ENCODE results near the gene TEAD1.

The TEAD1 gene

GRCh38 chr11:12687740-12688139 lies 13.5 kb downstream of the TEAD1 start:
- DNase-seq, result no peak

DNA sequence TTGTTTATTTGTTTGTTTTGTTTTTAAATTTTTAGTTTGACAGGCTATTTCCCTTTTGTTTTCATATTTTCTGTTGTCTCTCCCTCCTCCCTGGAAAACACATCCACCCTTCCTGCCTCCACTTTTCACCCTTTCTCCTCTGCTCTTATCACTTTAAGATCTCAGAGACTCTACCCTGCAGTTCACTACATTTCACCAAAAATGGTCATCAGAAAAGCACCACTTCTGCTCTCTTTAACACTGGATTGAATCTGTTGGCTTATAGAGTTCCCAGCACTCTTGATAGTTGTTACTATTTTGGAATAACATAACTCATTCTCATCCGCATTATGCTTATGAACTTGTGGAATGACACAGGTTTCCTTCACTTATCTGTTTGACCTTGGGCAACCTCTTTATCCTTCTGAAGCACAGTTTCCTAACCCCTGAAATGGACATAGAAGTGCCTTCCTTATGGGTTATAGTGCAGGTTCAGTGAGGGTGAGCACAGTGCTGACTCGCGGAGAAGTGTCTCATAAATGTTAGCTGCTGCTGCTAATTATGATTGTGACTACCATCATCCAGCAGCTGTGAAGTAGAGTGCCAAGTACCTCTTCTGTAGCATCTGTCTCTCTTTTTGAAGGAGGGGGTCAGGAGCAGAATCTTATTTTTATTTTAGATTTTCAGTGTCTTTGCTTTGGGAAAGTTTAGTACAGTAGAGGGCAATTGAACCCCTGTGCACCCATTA lies 15.0 kb downstream of the TEAD1 start:
- no peak for DNase-seq

- no peak for DNase-seq
Measured at GRCh38 chr11:12690663-12691062, 16.4 kb downstream of the TEAD1 start.

GRCh38 chr11:12691473-12691872 lies 17.3 kb downstream of the TEAD1 start:
- DNase-seq, result no peak

DNA sequence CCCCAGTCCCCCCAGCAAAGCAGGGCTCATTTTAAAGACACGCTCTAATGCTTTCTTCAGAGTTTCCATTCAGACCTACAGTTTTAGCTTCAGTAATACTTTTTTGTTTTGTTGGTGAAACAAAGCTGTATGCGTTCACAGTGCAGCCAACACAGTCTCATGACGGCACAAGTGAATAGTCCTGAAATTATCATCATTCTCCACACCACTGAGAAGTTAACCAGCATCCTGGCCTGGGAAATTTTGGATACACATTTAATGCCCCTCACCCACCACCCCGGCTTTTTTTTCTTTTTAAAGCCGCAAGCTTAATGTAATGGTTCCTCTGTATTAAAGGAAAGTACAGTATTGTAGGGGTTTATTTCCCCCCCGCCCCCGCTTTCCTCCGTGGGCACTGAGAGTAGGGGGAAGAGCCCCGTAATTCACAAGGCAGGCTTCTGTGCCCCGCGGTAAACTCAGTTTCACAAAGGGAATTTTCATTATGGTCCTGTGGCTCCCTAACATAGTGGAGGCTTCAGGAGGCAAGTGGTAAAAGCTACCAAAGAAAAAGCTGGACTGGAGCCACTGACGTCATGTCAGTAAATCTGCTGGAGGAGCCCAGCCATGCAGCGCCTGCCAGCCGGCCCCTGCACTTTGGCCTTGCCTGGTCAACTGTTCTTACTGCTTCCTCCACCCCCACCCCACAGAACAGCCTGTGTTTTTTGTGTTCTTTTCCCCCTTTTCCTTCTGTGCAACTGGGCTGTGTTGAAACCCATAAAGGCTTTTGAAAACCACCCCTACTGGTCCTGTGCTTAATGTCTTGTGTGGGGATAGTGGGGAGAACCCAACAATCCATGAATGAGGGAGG lies 18.2 kb downstream of the TEAD1 start:
- DNase-seq, result no peak

- no peak for DNase-seq
Measured at GRCh38 chr11:12693094-12693478, 18.9 kb downstream of the TEAD1 start.

- no peak for DNase-seq
Measured at GRCh38 chr11:12693479-12694182, 19.4 kb downstream of the TEAD1 start.

DNA sequence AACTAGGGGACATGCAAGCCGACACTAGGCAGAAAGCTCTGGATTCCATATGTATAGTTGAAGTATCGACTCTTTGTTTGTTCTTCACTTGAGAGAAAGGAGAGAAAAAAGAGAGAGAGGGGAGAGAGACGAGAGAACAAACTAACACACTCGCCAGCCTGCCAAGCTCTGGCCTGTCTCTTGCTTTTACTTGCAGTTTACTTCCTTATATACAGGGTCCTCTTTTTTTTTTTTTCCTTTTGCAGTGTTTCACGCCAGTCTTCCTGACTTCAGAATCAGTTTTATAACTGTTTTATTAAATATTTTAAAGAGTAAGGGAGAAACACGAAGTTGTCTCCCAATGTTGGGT lies 19.9 kb downstream of the TEAD1 start:
- no peak for DNase-seq

DNA sequence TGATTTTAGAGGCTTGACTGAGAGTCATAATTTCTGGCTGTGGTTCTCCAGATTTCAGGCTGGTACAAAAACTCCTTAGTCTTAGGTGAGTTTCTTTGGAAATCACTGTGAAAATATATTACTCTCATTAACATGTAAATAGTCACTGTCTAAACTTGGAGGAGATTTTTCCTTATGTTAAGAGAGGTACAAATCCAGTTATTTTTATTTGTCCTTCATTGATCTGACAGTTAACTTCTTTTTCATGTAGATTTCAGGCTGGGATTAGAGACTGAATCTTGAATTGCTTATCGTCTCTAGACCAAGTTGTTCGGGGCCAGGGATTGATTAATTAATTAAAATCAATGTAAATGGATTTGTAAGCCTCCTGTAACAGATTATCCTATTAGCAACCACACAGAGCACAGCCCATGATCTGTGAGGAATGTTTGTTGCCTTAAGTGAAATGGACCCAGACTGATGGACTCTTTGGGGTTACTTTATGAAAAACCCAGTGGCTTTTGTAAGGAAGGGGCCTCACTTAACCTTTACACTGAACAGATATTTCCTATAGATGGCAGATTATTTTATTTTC lies 21.1 kb downstream of the TEAD1 start:
- DNase-seq, result no peak

DNA sequence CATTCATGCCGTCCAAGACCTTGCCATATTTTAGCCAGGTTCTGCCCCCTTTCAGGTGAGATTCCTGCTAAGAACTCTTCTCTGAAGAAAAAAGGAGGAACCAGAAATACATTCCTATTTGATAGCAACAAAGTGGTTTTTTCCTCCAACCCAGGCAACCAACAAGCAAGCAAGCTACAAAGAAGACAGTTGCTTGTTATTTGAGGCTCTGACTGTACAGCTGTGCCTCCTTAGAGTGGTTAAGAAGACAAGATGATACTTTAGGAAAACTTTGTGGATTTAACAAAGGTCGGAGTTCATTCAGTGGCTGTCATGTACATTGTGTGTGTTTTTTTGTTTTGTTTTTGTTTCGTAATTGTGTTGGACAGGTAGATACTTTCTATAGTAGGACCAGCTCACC lies 21.7 kb downstream of the TEAD1 start:
- no peak for DNase-seq

- no peak for DNase-seq
Measured at GRCh38 chr11:12696911-12697581, 22.8 kb downstream of the TEAD1 start.

GRCh38 chr11:12698048-12698447 lies 23.8 kb downstream of the TEAD1 start:
- no peak for DNase-seq

DNA sequence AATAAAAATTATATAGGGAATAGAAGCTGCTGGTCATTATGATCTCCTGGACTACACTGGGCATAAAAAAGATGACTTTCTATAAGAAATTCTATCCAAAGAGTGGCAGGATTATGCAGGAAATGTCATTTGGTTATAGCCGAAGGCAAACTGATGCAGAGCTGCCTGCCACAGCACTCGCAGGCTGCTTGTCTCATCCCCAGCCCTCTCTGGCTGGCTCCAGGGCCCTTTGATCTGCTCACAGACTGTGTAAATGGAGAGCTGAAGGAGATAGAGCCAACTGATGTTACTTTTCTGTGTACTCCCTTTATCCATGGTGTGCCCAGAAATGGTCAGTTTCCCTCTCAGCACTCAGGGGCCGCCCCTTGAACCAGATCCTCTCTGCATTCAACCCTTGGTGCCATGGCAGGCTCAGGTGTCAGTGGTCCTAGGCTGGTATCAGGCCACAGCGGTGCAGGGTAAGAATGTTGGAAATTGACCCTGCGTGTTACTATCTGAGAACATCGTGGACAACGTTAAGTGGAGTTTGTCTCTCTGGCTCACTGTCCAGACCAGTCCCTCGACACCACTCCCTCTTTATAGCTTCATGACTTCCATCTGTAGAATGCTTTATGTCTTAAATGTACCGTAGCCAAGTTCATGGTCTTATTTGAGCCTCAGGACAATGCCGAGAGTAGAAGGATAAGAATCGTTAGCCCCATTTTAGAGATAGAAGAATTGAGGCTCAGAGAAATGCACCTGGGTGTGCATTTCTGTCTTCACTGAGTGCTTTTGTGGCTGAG lies 27.8 kb downstream of the TEAD1 start:
- no peak for DNase-seq

DNA sequence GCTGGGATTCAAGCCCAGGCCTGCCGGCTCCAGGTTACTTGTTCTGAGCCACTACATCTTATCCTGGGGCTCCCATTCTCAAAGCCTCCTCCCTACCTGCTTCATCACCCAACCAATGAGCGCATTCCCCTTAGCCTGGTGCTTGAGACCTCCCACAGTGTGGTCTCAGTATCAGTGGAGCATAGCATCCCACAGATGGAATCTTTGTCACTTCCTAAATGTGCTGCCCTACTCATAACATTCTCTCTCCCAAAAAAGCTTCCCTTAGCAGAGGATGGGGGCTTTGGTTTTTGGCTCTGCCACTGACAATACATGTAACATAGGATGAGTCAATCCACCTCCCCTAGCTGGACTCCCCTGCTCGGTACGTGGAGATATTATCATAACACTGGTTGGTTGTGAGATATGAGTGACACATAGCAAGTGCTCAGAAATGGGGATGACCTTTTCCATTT lies 28.8 kb downstream of the TEAD1 start:
- DNase-seq, result no peak

- no peak for DNase-seq
Measured at GRCh38 chr11:12704049-12704448, 29.8 kb downstream of the TEAD1 start.

DNA sequence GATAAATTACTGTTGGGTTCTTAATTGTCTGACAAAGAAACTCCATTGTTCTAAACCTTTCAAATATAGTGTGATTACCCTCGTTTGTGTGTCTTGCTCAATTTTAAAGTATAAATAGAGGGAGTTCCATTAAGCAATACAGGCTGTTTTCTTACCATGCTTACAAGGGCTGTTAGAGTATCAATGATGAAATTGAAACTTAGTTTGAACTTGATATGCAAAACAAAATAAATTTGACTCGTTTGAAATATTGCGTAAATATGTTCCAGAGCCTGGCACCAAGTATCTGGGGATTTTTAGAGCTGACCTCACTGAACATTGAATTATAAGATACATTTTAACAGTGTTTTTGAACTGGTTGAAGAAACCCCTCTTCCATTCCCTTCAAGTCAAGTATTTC lies 31.7 kb downstream of the TEAD1 start:
- no peak for DNase-seq

- DNase-seq, result no peak
Measured at GRCh38 chr11:12706545-12707499, 32.6 kb downstream of the TEAD1 start.

DNA sequence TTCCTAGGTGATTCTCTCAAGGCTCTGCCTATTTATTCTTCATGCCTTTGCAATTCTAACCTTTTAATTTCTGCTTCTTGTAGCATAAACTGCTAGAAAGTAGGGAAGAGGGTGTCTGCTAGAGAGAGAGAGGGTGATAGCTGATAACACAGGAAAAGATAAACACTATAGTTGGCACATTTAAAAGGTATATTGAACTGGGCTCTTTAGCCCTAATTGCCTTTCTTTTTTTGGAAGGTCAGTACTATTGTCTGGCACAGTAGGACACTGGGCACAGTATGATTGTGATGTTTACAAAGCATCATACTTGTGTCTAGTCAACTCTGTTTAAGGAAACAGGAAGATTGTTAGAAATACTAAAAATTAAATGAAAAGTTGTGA lies 33.3 kb downstream of the TEAD1 start:
- no peak for DNase-seq

DNA sequence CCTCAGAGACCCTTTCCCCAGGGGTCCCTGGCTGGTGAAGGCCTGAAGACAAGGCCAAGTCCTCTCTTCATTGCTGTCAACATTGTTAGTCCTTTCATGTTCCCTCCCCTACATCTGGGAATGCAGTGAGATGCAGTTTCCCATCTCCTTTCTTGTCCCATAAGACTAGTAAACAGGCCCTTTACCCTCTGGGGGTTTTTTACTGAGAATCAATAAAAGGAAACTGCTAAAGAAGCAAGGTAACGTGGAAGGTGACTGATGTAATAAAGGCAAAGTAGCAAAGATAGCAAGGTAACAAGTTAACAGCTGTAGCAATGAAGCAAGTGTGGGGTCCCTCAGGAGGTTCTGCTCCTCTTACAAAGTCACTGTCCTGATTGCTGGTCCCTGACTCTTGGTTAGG lies 37.3 kb downstream of the TEAD1 start:
- DNase-seq, result no peak

GRCh38 chr11:12712132-12712531 lies 37.9 kb downstream of the TEAD1 start:
- DNase-seq, result no peak

GRCh38 chr11:12715131-12715530 lies 40.9 kb downstream of the TEAD1 start:
- DNase-seq, result no peak

Measured in 8988T (cell line).